Measurements from ENCODE around the gene SCO2.

The SCO2 gene

GRCh38 chr22:50522806-50523438 is 2.5 kb downstream of the SCO2 start:
- ATAC-seq (ENCODE audit: insufficient read depth, low read depth): no peak

DNA sequence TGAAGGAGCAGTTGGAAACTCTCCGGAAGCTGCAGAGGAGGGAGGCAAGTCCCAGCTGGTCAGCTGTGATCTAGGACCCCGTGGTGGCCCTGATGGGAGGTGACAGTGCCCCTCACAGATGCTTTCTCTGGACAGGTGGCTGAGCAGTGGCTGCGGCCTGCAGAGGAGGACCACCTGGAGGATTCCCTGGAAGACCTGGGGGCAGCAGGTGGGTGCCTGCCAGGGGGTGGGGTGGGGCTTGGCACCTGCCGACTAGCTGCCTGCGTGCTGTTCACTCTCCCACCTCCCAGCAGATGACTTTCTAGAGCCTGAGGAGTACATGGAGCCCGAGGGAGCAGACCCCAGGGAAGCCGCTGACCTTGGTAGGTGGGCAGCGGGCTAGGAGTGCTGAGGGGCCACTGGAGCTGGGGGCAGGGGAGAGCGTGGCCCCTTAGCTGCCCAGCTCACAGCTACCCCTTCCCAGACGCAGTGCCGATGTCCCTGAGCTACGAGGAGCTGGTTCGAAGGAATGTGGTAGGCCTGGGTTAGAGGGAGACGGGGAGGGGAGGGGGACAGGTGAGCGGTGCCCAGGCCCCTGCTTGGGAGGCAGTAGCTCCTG is 3.1 kb downstream of the SCO2 start:
- TF ChIP-seq EZH2 (IDR thresholded peaks at IDR 0.05; ENCODE audit: borderline replicate concordance, low read depth, low read length, severe bottlenecking) (no peak), CTCF (IDR thresholded peaks at IDR 0.05; ENCODE audit: borderline replicate concordance, extremely low read depth, low read length, poor library complexity, severe bottlenecking) (no peak)
- H3K4me1 ChIP-seq (ENCODE audit: insufficient read depth, low read length): peaks cover 37% of the 10 kb centered on the region
- H3K4me3 ChIP-seq (ENCODE audit: low read depth in 1 of 2, low read length in 2 of 2): no peak overlapping the region
- no peak for DNase-seq
- no peak overlapping the region for H3K27ac ChIP-seq (ENCODE audit: low read length)
- H3K36me3 ChIP-seq (ENCODE audit: insufficient read depth, low read length): peaks cover 64% of the 10 kb centered on the region
- no peaks in the 10 kb centered on the region for H3K9me3 ChIP-seq (ENCODE audit: insufficient read depth, low read length, severe bottlenecking)
- H3K27me3 ChIP-seq (ENCODE audit: insufficient read depth, low read length, poor library complexity): no peaks in the 10 kb centered on the region
- no peak overlapping the region for H2AFZ ChIP-seq (ENCODE audit: low read depth, low read length)
- H3K79me2 ChIP-seq (ENCODE audit: insufficient read depth, low read length): peaks cover 57% of the 10 kb centered on the region
- H4K20me1 ChIP-seq (ENCODE audit: insufficient read depth, low read length): peaks cover 53% of the 10 kb centered on the region
- no peak overlapping the region for H3K4me2 ChIP-seq (ENCODE audit: insufficient read depth, low read length)
- no peak for ATAC-seq (ENCODE audit: insufficient read depth, low read depth)
- H3K9ac ChIP-seq (ENCODE audit: low read depth, low read length): no peak overlapping the region

More at GRCh38 chr22:50522806-50523438, 2.5 kb downstream of the SCO2 start:
- DNase-seq: no peak
- no peak overlapping the region for H3K9ac ChIP-seq (ENCODE audit: low read depth, low read length)
- H3K4me1 ChIP-seq (ENCODE audit: insufficient read depth, low read length): peaks cover 40% of the 10 kb centered on the region
- no peak overlapping the region for H2AFZ ChIP-seq (ENCODE audit: low read depth, low read length)
- H3K4me2 ChIP-seq (ENCODE audit: insufficient read depth, low read length): no peak overlapping the region
- H3K27me3 ChIP-seq (ENCODE audit: insufficient read depth, low read length, poor library complexity): no peaks in the 10 kb centered on the region
- peaks cover 46% of the 10 kb centered on the region for H4K20me1 ChIP-seq (ENCODE audit: insufficient read depth, low read length)
- H3K9me3 ChIP-seq (ENCODE audit: insufficient read depth, low read length, severe bottlenecking): no peaks in the 10 kb centered on the region
- TF ChIP-seq EZH2 (IDR thresholded peaks at IDR 0.05; ENCODE audit: borderline replicate concordance, low read depth, low read length, severe bottlenecking) (no peak), CTCF (IDR thresholded peaks at IDR 0.05; ENCODE audit: borderline replicate concordance, extremely low read depth, low read length, poor library complexity, severe bottlenecking) (no peak)
- H3K27ac ChIP-seq (ENCODE audit: low read length): no peak overlapping the region
- peaks cover 58% of the 10 kb centered on the region for H3K36me3 ChIP-seq (ENCODE audit: insufficient read depth, low read length)
- peaks cover 52% of the 10 kb centered on the region for H3K79me2 ChIP-seq (ENCODE audit: insufficient read depth, low read length)
- no peak overlapping the region for H3K4me3 ChIP-seq (ENCODE audit: low read depth in 1 of 2, low read length in 2 of 2)

GRCh38 chr22:50521710-50522109 is 3.7 kb downstream of the SCO2 start:
- ATAC-seq (ENCODE audit: insufficient read depth, low read depth) (no peak), DNase-seq (no peak)
- H3K4me2 ChIP-seq (ENCODE audit: insufficient read depth, low read length): no peak overlapping the region
- H3K27ac ChIP-seq (ENCODE audit: low read length): no peak overlapping the region
- H2AFZ ChIP-seq (ENCODE audit: low read depth, low read length): no peak overlapping the region
- no peak overlapping the region for H3K9ac ChIP-seq (ENCODE audit: low read depth, low read length)
- H3K9me3 ChIP-seq (ENCODE audit: insufficient read depth, low read length, severe bottlenecking): no peaks in the 10 kb centered on the region
- no peak overlapping the region for H3K4me3 ChIP-seq (ENCODE audit: low read depth in 1 of 2, low read length in 2 of 2)
- TF ChIP-seq EZH2 (IDR thresholded peaks at IDR 0.05; ENCODE audit: borderline replicate concordance, low read depth, low read length, severe bottlenecking): no peak
- TF ChIP-seq CTCF (IDR thresholded peaks at IDR 0.05; ENCODE audit: borderline replicate concordance, extremely low read depth, low read length, poor library complexity, severe bottlenecking): no peak
- H3K79me2 ChIP-seq (ENCODE audit: insufficient read depth, low read length): peaks cover 59% of the 10 kb centered on the region
- no peaks in the 10 kb centered on the region for H3K27me3 ChIP-seq (ENCODE audit: insufficient read depth, low read length, poor library complexity)
- H4K20me1 ChIP-seq (ENCODE audit: insufficient read depth, low read length): peaks cover 58% of the 10 kb centered on the region
- peaks cover 31% of the 10 kb centered on the region for H3K4me1 ChIP-seq (ENCODE audit: insufficient read depth, low read length)
- peaks cover 70% of the 10 kb centered on the region for H3K36me3 ChIP-seq (ENCODE audit: insufficient read depth, low read length)

Data from DND-41 (cell line).